GM21723 (cell line): ENCODE data around the gene CD200.
"Not testable (repeated sequence)": the region's sequence is repeated elsewhere in the genome, so short reads cannot be mapped to it uniquely, and the experiment has no call there.

Experiments used
- ATAC-seq: cut with Tn5 transposase; IDR thresholded peaks from one replicate; pipeline ENCODE4 v1.9.1; 2021; ENCODE audit warnings: mild to moderate bottlenecking, moderate library complexity; ENCODE audit not compliant: unreplicated experiment

Gene CD200

DNA sequence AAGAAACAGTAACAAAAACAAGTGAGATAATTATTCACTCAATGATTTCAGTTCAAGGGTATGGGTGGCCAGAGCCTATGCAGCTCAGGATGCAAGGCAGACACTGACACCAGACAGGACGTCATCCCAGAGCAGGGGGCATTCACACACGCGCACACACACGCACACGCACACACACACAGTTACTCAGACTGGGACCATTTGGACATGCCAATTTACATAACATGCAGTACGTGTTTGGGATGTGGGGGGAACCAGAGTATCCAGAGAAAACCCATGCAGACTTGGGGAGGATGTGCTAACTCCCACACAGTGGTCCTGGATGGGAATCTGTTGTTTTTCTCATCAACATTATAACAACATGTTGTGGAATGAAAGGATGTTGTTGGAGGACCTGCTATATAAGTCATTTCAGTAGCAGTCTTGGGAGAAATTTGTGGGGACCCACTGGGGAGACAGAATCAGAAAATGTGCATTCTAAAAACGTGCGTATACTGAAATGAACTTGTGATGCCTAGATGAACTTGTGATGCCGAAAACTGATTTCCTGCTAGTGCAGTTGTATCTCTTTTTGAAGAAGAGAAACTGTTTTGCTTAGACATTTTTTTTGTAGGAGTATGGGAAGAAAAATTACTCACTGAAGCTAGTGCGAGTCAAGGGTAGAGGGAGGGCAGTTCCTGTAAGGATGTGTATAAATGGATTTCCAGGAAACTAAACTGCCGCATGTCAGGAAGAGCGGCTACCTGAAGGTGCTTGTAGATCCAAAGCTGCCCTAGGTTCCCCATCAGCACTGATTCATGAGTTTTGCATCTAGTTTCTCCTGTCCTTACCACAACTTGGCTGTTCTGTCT, 25.2 kb downstream of the CD200 start:
- peak; percentile 51 for ATAC-seq

DNA sequence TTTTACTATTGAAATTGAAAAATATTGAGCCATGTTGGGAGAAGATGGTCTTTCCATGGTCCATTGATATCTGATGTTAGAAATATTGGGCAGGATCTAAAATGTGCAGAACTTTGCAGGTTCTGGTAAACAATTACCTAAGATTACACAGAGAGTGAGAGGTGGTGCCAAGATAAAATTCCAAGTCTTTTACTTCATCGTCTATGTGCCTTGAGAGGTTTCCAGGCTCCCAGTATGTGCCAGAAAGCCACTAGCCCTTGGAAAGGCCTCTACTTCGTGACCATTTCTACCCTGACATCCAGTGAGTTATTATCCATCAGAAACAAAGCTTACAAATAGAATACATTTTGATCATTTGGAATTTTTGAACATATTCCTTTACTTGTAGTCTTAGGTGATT, 27.6 kb downstream of the CD200 start:
- no peak for ATAC-seq

- no peak for ATAC-seq
These were observed 29.3 kb downstream of the CD200 start for GRCh38 chr3:112362221-112362620.

- peak; percentile 55 for ATAC-seq
These were observed 31.3 kb downstream of the CD200 start for GRCh38 chr3:112364291-112364690.

DNA sequence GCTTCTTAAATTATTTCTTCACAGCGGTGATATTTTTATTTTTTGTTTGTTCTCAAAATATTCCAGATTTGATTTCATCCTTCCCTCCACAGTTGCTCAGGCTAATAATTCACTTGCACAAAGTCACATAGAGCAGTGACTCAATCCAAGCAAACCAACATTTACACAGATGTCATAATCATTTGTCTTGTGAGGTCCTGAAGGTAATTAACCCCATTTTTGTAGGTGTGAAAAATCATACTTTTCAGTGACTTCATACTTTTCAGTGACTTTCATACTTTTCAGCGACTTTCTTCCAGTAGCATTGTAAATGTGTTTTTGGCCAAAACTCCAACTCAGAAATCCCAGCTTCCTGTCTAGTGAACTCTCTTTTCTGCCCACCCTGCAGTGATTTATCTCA, 32.1 kb downstream of the CD200 start:
- ATAC-seq, result no peak

DNA sequence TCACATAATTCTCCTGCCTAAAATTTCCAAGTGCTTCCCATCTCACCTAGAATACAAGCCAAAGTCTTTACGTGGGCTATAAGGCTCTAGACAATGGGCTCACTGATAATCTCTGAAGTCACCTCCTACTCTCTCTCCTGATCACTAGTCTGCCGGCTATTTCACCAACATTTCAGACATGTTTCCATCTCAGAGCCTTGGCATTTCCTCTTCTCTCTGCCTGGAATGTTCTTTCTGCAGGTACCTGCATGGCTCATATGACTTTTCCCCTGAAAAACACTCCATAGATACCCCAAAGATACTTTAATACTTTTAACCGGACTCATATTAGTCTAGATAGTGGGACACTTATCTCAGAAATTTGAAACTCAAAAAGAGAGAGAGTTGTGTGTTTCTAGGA, 32.7 kb downstream of the CD200 start:
- no peak for ATAC-seq

DNA sequence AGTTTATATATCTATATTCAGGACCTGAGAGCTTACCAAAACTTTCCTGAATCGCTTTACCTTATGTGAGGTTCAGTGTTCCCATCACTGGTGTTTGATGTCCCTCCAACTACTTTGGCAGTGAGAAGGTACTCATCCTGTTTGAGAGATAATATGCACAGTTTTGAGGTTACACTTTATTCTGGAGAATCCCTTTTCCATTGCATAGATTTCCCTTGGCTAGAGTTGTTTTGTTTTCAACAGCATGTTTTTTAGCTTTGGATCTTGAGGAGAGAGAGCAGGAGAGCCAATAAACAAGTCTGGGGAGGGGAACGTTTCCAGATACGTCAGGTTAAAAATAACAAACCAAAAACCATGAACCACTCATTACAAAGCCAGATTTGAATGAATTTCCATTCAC, 33.6 kb downstream of the CD200 start:
- no peak for ATAC-seq

DNA sequence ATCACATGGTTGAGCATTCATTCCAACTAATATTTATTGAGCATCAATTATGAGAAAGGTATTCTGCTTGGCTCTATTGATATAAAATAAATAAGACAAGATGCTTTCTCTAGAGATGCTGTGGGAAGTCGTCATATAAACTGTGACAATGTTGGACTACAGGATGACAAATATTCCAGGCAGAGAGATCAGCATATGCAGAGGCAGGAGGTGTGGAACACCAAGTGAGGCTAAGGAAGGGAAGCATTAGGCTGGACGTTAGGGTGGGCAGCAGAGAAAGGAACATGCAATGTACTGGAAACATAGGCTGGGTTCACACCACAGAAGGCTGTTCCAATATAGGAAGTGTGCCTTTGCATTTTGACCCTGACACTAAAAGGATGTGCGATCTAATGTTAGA, 38.6 kb downstream of the CD200 start:
- no peak for ATAC-seq

DNA sequence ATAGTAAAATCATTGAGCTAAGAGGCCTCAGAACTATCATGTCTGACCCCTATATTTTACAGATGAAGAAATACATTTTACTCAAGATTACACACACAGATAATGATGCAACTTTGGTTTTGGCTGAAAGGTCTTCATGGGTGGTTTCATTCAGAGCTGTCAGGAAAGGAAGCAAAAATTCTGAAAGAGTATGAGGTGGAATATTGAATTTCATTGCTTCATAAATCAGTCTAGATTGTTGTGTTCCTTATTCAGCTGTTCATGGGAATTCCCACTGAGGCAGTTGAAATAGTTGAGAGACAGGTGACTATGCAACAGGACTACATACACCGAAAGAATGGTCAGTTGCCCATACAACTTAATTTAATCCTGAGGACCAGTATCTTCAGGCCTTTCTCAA, 39.4 kb downstream of the CD200 start:
- no peak for ATAC-seq

DNA sequence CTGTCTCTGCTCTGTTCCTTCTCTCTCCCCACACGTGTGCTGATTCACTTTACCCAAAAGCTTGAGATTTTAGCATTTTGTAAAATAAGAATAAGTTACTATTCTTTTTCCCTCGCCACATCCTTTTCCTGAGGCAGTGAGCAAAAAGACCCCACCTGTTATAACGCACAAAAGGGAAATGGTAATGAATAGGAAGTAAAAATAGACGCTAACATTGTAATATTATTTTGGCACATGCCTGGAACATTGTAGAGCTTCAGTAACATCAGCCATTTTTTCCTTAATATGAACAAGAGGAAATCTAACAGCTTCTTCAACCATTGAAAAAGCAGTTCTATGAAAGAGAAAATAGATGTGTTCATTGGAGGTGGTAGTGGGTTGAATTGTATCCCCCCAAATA, 40.5 kb downstream of the CD200 start:
- no peak for ATAC-seq

- ATAC-seq, result no peak
These were observed 41.0 kb downstream of the CD200 start for GRCh38 chr3:112373924-112374323.

DNA sequence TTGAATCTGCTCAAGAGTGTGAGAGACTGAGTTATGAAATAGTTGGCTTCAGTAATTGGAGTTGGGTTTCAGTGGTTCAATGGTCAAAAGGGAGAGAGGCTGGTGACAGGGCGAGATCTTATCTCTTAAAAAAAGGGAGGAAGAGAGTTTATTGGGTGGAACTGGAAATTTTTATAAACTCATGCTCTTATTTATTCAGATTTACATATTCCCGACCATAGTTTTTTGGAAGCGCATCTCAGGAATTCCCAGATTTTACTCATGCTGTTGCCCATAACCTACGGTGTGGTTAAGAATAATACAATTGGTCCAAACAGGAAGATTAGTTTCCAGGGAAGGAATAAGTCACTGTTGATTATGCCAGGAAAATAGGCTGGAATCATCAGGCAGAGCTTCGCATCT, 41.4 kb downstream of the CD200 start:
- ATAC-seq, result no peak

DNA sequence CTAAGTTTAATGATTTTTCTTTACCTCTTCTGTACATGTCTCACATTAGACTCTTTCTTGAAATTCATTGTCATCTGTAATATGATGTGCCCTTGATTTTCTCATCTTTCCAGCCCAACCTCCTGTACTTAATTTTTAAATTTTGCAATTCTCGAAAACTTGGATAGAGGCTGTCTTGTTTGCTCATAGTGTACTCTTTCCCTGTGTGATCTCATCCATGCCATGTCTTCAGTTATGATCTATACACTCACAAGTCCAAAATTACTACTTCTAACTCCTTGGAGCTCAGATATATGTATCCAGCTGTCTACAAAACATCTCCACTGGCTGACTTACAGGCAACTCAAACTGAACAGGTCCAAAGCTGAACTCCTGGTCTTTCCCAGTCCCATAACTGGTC, 42.2 kb downstream of the CD200 start:
- ATAC-seq, result no peak

- no peak for ATAC-seq
These were observed 43.4 kb downstream of the CD200 start for GRCh38 chr3:112376241-112376911.

- ATAC-seq, result no peak
These were observed 44.0 kb downstream of the CD200 start for GRCh38 chr3:112376992-112377391.

DNA sequence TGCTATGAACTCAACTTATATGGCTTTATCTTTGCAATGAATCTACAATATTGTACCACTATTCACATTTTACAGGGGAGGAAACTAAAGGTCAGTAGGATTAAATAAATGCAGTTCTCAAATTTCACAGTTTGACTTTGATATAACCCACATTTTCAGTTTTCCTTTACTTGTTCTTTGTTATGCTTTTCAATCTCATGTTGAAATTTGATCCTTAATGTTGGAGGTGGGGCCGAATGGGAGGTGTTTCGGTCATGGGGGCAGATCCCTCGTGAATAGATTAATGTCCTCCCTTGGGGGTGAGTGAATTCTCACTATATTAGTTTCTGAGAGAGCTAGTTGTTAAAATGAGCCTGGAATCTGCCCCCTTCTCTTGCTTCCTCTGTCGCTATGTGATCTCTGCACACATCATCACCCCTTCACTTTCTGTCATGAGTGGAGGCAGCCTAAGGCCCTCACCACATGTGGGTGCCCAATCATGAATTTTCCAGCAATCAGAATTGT, 44.7 kb downstream of the CD200 start:
- no peak for ATAC-seq

GRCh38 chr3:112378347-112378746, 45.4 kb downstream of the CD200 start:
- ATAC-seq, result not testable (repeated sequence)

- no peak for ATAC-seq
These were observed 46.2 kb downstream of the CD200 start for GRCh38 chr3:112379020-112379690.

GRCh38 chr3:112381673-112382542, 49.0 kb downstream of the CD200 start:
- ATAC-seq, result no peak

DNA sequence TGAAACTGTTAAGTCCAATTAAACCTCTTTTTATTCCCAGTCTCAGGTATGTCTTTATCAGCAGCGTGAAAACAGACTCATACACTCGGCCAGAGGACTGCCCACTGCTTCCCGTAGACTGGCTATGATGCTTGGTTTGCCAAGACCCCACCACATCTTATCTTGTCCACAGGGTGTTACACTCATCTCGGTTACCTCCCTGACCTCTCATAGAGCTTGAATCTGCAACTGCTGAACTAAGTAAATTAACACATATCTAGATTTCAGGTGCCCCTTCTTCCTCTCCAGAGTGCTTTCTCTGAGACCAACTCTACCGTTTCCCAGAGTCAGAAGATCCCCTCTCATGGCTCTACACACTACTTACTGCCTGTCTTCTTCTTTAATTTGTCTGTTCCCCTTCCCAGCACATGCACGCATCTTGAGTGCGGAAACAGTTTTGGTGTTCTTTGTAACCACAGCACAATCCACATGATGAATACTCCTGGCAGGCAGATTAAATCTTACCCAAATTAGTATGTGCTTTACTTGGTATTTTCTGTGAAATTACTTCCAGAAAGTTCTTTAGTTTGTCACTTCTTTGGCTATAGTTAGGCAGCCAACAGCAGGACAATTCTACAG, 49.7 kb downstream of the CD200 start:
- ATAC-seq, result no peak
